Measurements from ENCODE around the gene CCDC177.

CCDC177 gene

GRCh38 chr14:69527635-69528034 lies 47.0 kb downstream of the CCDC177 start:
- DNase-seq, result no peak

GRCh38 chr14:69525896-69526295 lies 48.8 kb downstream of the CCDC177 start:
- DNase-seq, result no peak

DNA sequence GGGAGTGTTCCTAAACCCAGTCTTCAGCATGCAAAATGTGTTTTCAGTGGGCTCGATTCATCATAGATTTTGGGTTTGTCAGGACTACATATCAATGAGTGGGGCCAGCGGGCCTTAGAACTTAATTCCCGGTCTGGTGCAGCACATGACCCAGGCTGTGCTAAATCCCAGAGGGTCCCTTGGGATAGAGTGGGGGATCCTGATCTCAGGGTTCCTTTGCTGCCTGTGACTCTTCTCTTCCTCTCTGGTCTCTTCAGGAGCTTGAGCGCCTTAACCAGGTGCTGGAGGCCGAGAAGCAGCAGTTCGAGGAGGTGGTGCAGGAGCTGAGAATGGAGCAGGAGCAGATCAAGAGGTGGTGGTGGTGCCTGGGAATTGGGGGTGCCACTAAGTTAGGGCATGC lies 52.6 kb downstream of the CCDC177 start:
- DNase-seq, result no peak
